Panc1 (cell line): ENCODE results near the gene LRRC71. TPM values are rescaled to one million over a fixed set of nuclear protein-coding genes. Genes with fewer than 3 reads are reported as not detected.

Source experiments
- ATAC-seq: fragments of 200-7000 bp; cut with Tn5 transposase; 2 replicates; pipeline ENCODE4 v1.9.1; 2020; ENCODE audit warnings: mild to moderate bottlenecking, moderate library complexity
- BruUV-seq: library from RNA; stranded (reverse); fragments of 400-500 nt; replicated peaks from 2 replicates; lab custom pipeline; 2021; lab: Mats Ljungman, UMichigan
- CTCF ChIA-PET: fragments of 300-600 bp; sonication (Branson Sonifier 250); formaldehyde crosslinking; loops from one replicate; lab custom pipeline; 2022; ENCODE audit warnings: antibody characterized with exemption; lab: Charles Lee
- POLR2A ChIA-PET: fragments of 300-600 bp; sonication (Branson Sonifier 250); formaldehyde crosslinking; loops from one replicate; lab custom pipeline; 2022; ENCODE audit warnings: antibody characterized with exemption; lab: Charles Lee
- DNase-seq: peaks from one replicate; pipeline ENCODE4 v3.0.0-alpha.2; 2010; ENCODE audit warnings: low read depth, low spot score
- H3K27ac ChIP-seq: 2 replicates; pipeline ENCODE4 v1.5.1; 2011; ENCODE audit warnings: mild to moderate bottlenecking, low read length, inconsistent platforms
- H3K27me3 ChIP-seq: fragments of 200-500 bp; sonication (Bioruptor generic); 2 replicates; pipeline ENCODE4 v1.6.0; 2014; ENCODE audit warnings: low read length, inconsistent platforms; ENCODE audit not compliant: control insufficient read depth, insufficient read depth
- H3K36me3 ChIP-seq: fragments of 200-500 bp; sonication (Bioruptor generic); 2 replicates; pipeline ENCODE4 v1.5.1; 2014; ENCODE audit warnings: inconsistent platforms, mild to moderate bottlenecking, low read length, moderate library complexity; ENCODE audit not compliant: control insufficient read depth, insufficient read depth
- H3K4me1 ChIP-seq: 2 replicates; pipeline ENCODE4 v1.5.1; 2011; ENCODE audit warnings: inconsistent platforms, mild to moderate bottlenecking, low read length, moderate library complexity; ENCODE audit not compliant: control insufficient read depth, insufficient read depth
- H3K4me3 ChIP-seq, 2 experiments: 2 replicates each; pipeline ENCODE4 v1.5.1; 2011 to 2012; ENCODE audit warnings: low read depth in 2 of 2, low read length in 2 of 2, mild to moderate bottlenecking in 2 of 2, inconsistent platforms in 1 of 2, moderate library complexity in 1 of 2
- H3K9me3 ChIP-seq: fragments of 200-500 bp; sonication (Bioruptor generic); 2 replicates; pipeline ENCODE4 v1.5.1; 2014; ENCODE audit warnings: low read depth, mild to moderate bottlenecking, inconsistent platforms, low read length, moderate library complexity; ENCODE audit not compliant: control insufficient read depth, insufficient read depth
- CTCF ChIP-seq: fragments of 450-650 bp; IDR thresholded peaks from 2 replicates; pipeline ENCODE4 v1.5.1; 2017; ENCODE audit warnings: mild to moderate bottlenecking
- POLR2AphosphoS5 ChIP-seq: IDR thresholded peaks from 2 replicates; pipeline ENCODE4 v1.6.1; 2012; ENCODE audit warnings: mild to moderate bottlenecking, low read depth, low read length, moderate library complexity
- SIN3A ChIP-seq: IDR thresholded peaks from 2 replicates; pipeline ENCODE4 v1.6.1; 2012; ENCODE audit warnings: low read depth, mild to moderate bottlenecking, low read length, moderate library complexity, borderline replicate concordance; ENCODE audit not compliant: insufficient read depth
- TCF7L2 ChIP-seq: IDR thresholded peaks from 2 replicates; pipeline ENCODE4 v1.6.1; 2011; ENCODE audit warnings: mild to moderate bottlenecking, low read depth, low read length, inconsistent platforms
- in situ Hi-C: cut with HindIII; loops from 2 replicates; pipeline ENCODE4 v1.10.0; 2016; ENCODE audit warnings: low sequenced_read_pairs, low pct_unique_long_range_greater_than_20kb
- intact Hi-C: fragments of 100-400 bp; cut with micrococcal nuclease; formaldehyde crosslinking; loops from one replicate; pipeline ENCODE4 v1.10.0; 2022; ENCODE audit not compliant: unreplicated experiment
- total RNA-seq: library from RNA; stranded (reverse); gene quantifications from one replicate; pipeline ENCODE4 v1.2.1, GENCODE V29; 2021; ENCODE audit not compliant: unreplicated experiment
- TF ChIP-seq, protein P1 (sequence below), 2 experiments: IDR thresholded peaks; 2 replicates each; pipeline ENCODE4 v1.6.1; 2011 to 2012; ENCODE audit warnings: low read depth in 2 of 2, control low read depth in 1 of 2, low read length in 1 of 2, mild to moderate bottlenecking in 1 of 2, moderate library complexity in 1 of 2; ENCODE audit not compliant: insufficient read depth in 1 of 2

Gene LRRC71
- total RNA-seq, 1 experiment from 2014 or later = 0.77 TPM

GRCh38 chr1:156885880-156886355 is 34.5 kb upstream of the LRRC71 start:
- ChIA-PET POLR2A (no interaction called here), CTCF (no interaction called here)
- Histone ChIP-seq H3K9me3 (no peaks in the 10 kb centered on the region), H3K27me3 (no peaks in the 10 kb centered on the region), H3K27ac (no peak overlapping the region), H3K36me3 (no peaks in the 10 kb centered on the region), H3K4me1 (no peaks in the 10 kb centered on the region; the same call in 1 of the 2 replicates), H3K4me3 (no peak overlapping the region)
- no peak for DNase-seq
- ATAC-seq = no peak
- in situ Hi-C loops = no loop called here
- BruUV-seq = no TSS peak
- TF ChIP-seq TCF7L2 = no peak
- intact Hi-C loops = no loop called here

- H3K4me3 ChIP-seq = no peak overlapping the region
- DNase-seq (no peak), ATAC-seq (no peak)
- H3K9me3 ChIP-seq = no peaks in the 10 kb centered on the region
- TF ChIP-seq POLR2AphosphoS5 = no peak
- TF ChIP-seq TCF7L2 = no peak
- no peak for TF ChIP-seq CTCF
- no peak for TF ChIP-seq SIN3A
- TF ChIP-seq, protein P1, sequence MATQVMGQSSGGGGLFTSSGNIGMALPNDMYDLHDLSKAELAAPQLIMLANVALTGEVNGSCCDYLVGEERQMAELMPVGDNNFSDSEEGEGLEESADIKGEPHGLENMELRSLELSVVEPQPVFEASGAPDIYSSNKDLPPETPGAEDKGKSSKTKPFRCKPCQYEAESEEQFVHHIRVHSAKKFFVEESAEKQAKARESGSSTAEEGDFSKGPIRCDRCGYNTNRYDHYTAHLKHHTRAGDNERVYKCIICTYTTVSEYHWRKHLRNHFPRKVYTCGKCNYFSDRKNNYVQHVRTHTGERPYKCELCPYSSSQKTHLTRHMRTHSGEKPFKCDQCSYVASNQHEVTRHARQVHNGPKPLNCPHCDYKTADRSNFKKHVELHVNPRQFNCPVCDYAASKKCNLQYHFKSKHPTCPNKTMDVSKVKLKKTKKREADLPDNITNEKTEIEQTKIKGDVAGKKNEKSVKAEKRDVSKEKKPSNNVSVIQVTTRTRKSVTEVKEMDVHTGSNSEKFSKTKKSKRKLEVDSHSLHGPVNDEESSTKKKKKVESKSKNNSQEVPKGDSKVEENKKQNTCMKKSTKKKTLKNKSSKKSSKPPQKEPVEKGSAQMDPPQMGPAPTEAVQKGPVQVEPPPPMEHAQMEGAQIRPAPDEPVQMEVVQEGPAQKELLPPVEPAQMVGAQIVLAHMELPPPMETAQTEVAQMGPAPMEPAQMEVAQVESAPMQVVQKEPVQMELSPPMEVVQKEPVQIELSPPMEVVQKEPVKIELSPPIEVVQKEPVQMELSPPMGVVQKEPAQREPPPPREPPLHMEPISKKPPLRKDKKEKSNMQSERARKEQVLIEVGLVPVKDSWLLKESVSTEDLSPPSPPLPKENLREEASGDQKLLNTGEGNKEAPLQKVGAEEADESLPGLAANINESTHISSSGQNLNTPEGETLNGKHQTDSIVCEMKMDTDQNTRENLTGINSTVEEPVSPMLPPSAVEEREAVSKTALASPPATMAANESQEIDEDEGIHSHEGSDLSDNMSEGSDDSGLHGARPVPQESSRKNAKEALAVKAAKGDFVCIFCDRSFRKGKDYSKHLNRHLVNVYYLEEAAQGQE (IDR thresholded peaks at IDR 0.05; ENCODE audit: insufficient read depth in 1 of 2, low read depth in 2 of 2, low read length in 1 of 2) = no peak
- no peaks in the 10 kb centered on the region for H3K36me3 ChIP-seq
- in situ Hi-C loops (no loop called here), intact Hi-C loops (no loop called here)
- H3K27me3 ChIP-seq = no peaks in the 10 kb centered on the region
- H3K4me1 ChIP-seq = no peaks in the 10 kb centered on the region; the same call in 1 of the 2 replicates
- H3K27ac ChIP-seq = no peak overlapping the region
- ChIA-PET POLR2A (no interaction called here), CTCF (interaction anchor here (0.6 to 0.7 kb wide), 2 partner anchors 23 to 79 kb away, joined by 3 to 9 read pairs; no protein-coding TSS in a partner anchor)
- BruUV-seq = no TSS peak
Observed at GRCh38 chr1:156886583-156887281, 33.7 kb upstream of the LRRC71 start.

- BruUV-seq = no TSS peak
- no peaks in the 10 kb centered on the region; the same call in 1 of the 2 replicates for H3K4me1 ChIP-seq
- intact Hi-C loops = no loop called here
- H3K27me3 ChIP-seq = no peaks in the 10 kb centered on the region
- ChIA-PET CTCF (interaction anchor here (0.6 to 0.7 kb wide), 2 partner anchors 23 to 80 kb away, joined by 3 to 9 read pairs; no protein-coding TSS in a partner anchor), POLR2A (no interaction called here)
- no peak overlapping the region for H3K4me3 ChIP-seq
- H3K36me3 ChIP-seq = no peaks in the 10 kb centered on the region
- no peaks in the 10 kb centered on the region for H3K9me3 ChIP-seq
- in situ Hi-C loops = no loop called here
- ATAC-seq (no peak), DNase-seq (no peak)
- H3K27ac ChIP-seq = no peak overlapping the region
- TF ChIP-seq CTCF = no peak
- TF ChIP-seq POLR2AphosphoS5 = no peak
- TF ChIP-seq SIN3A = no peak
- TF ChIP-seq TCF7L2 = no peak
- TF ChIP-seq, protein P1 (IDR thresholded peaks at IDR 0.05; ENCODE audit: insufficient read depth in 1 of 2, low read depth in 2 of 2, low read length in 1 of 2) = no peak
Observed at GRCh38 chr1:156887317-156887716, 33.1 kb upstream of the LRRC71 start.
